PC-3 (cell line): ENCODE results near the gene GPHA2. TPM values are rescaled to one million over a fixed set of nuclear protein-coding genes. Genes with fewer than 3 reads are reported as not detected.

Experiments used
- ATAC-seq: fragments of 200-7000 bp; cut with Tn5 transposase; 2 replicates; pipeline ENCODE4 v1.9.1; 2020; ENCODE audit warnings: mild to moderate bottlenecking, moderate library complexity
- BruUV-seq: library from RNA; stranded (reverse); fragments of 400-500 nt; replicated peaks from 2 replicates; lab custom pipeline; 2021; lab: Mats Ljungman, UMichigan
- CTCF ChIA-PET: fragments of 300-600 bp; sonication (Branson Sonifier 250); formaldehyde crosslinking; loops from one replicate; lab custom pipeline; 2022; ENCODE audit warnings: antibody characterized with exemption; lab: Charles Lee
- POLR2A ChIA-PET: fragments of 300-600 bp; sonication (Branson Sonifier 250); formaldehyde crosslinking; loops from one replicate; lab custom pipeline; 2022; ENCODE audit warnings: antibody characterized with exemption; ENCODE audit not compliant: unreplicated experiment; lab: Charles Lee
- DNase-seq: peaks from one replicate; pipeline ENCODE4 v3.0.0-alpha.2; 2015
- H2AFZ ChIP-seq: fragments of 300-600 bp; sonication (generic); 2 replicates; pipeline ENCODE4 v1.6.0; 2016; ENCODE audit warnings: antibody characterized with exemption, low read length
- H3F3A ChIP-seq: fragments of 300-600 bp; sonication (generic); one replicate; pipeline ENCODE4 v1.6.0; 2017; ENCODE audit warnings: antibody characterized with exemption, low read length, control low read depth, mild to moderate bottlenecking; ENCODE audit not compliant: unreplicated experiment
- H3K27ac ChIP-seq: fragments of 300-600 bp; sonication (generic); 2 replicates; pipeline ENCODE4 v1.5.1; 2016; ENCODE audit warnings: mild to moderate bottlenecking, low read length
- H3K27me3 ChIP-seq: fragments of 300-600 bp; sonication (generic); 2 replicates; pipeline ENCODE4 v1.6.1; 2016; ENCODE audit warnings: low read length, mixed read lengths
- H3K36me3 ChIP-seq: fragments of 300-600 bp; sonication (generic); 2 replicates; pipeline ENCODE4 v1.6.1; 2016; ENCODE audit warnings: low read depth, mixed run types, low read length, mixed read lengths
- H3K4me1 ChIP-seq: fragments of 300-600 bp; sonication (generic); 2 replicates; pipeline ENCODE4 v1.5.1; 2016; ENCODE audit warnings: low read length; ENCODE audit not compliant: insufficient read depth
- H3K4me2 ChIP-seq: fragments of 300-600 bp; sonication (generic); 2 replicates; pipeline ENCODE4 v1.6.0; 2016; ENCODE audit warnings: low read length
- H3K4me3 ChIP-seq: fragments of 300-600 bp; sonication (generic); 2 replicates; pipeline ENCODE4 v1.5.1; 2016; ENCODE audit warnings: mild to moderate bottlenecking, low read length, mixed read lengths
- H3K79me2 ChIP-seq: fragments of 300-600 bp; sonication (generic); 2 replicates; pipeline ENCODE4 v1.6.1; 2017; ENCODE audit warnings: low read length, mixed read lengths
- H3K9ac ChIP-seq: fragments of 300-600 bp; sonication (generic); 2 replicates; pipeline ENCODE4 v1.6.0; 2016; ENCODE audit warnings: mild to moderate bottlenecking, low read length
- H3K9me2 ChIP-seq: fragments of 300-600 bp; sonication (generic); replicated peaks from 2 replicates; pipeline ENCODE4 v1.6.1; 2016; ENCODE audit warnings: mixed run types, low read length, mixed read lengths
- H3K9me3 ChIP-seq: fragments of 300-600 bp; sonication (generic); 2 replicates; pipeline ENCODE4 v1.6.1; 2016; ENCODE audit warnings: low read length, mixed read lengths
- H4K20me1 ChIP-seq: fragments of 300-600 bp; sonication (generic); 2 replicates; pipeline ENCODE4 v1.6.1; 2016; ENCODE audit warnings: low read length, mixed read lengths
- CTCF ChIP-seq: fragments of 300-600 bp; sonication (generic); conservative IDR thresholded peaks from 2 replicates; pipeline ENCODE4 v1.5.1; 2017; ENCODE audit warnings: antibody characterized with exemption, low read depth, mild to moderate bottlenecking, low read length
- EZH2 ChIP-seq: fragments of 300-600 bp; sonication (generic); IDR thresholded peaks from one replicate; pipeline ENCODE4 v1.6.1; 2017; ENCODE audit warnings: antibody characterized with exemption, mild to moderate bottlenecking, low read length; ENCODE audit not compliant: unreplicated experiment
- EZH2phosphoT487 ChIP-seq: fragments of 300-600 bp; sonication (generic); IDR thresholded peaks from 2 replicates; pipeline ENCODE4 v1.6.1; 2018; ENCODE audit warnings: mild to moderate bottlenecking, antibody characterized with exemption, low read length, borderline replicate concordance
- intact Hi-C: fragments of 100-400 bp; cut with micrococcal nuclease; formaldehyde crosslinking; loops from 2 replicates; pipeline ENCODE4 v1.9.0; 2023
- total RNA-seq: library from RNA; depleted of rRNA; stranded (reverse); fragments of >200 nt; gene quantifications from 2 replicates; pipeline ENCODE4 v1.2.3, GENCODE V29; 2014

GPHA2 gene
- total RNA-seq, 1 experiment from 2014 or later, result not detected

GRCh38 chr11:64923944-64924909 lies 11.5 kb downstream of the GPHA2 start, which contains the start of gene PPP2R5B:
TSS of gene PPP2R5B (plus strand) at chr11:64924689. CDS start at chr11:64925735, 1,046 bp downstream.
- no TSS peak for BruUV-seq
- peaks cover 13% of the 10 kb centered on the region; the same call in 1 of the 2 replicates for H3K4me1 ChIP-seq
- H3K4me3 ChIP-seq, result peak within 1 kb of the TSS; percentile 95
- no peaks in the 10 kb centered on the region for H3F3A ChIP-seq
- TF ChIP-seq EZH2 (no peak), EZH2phosphoT487 (no peak), CTCF (no peak)
- H3K9me2 ChIP-seq, result no peaks in the 10 kb centered on the region
- H3K27me3 ChIP-seq, result no peaks in the 10 kb centered on the region
- H3K79me2 ChIP-seq, result peaks cover 4% of the 10 kb centered on the region; the same call in 1 of the 2 replicates
- H3K9ac ChIP-seq, result peak within 1 kb of the TSS; percentile 71
- H2AFZ ChIP-seq, result peak within 1 kb of the TSS; percentile 98
- POLR2A ChIA-PET, result interaction anchor here (0.6 kb wide), 2 partner anchors 8 to 102 kb away, joined by 4 to 5 read pairs; no protein-coding TSS in a partner anchor
- peak; percentile 94 for ATAC-seq
- CTCF ChIA-PET, result interaction anchor here (0.5 kb wide), 1 partner anchor 67 kb away, joined by 13 read pairs; no protein-coding TSS in a partner anchor
- no peaks in the 10 kb centered on the region for H3K36me3 ChIP-seq
- peak within 1 kb of the TSS; percentile 37 for H3K27ac ChIP-seq
- H4K20me1 ChIP-seq, result no peaks in the 10 kb centered on the region
- peak; percentile 97 for DNase-seq
- intact Hi-C loops, result loop anchor here (1.0 to 2.0 kb wide), 3 partner anchors 83 to 103 kb away; partner anchors contain the start of genes ARL2 and SNX15
- H3K9me3 ChIP-seq, result no peaks in the 10 kb centered on the region
- peak within 1 kb of the TSS; percentile 95 for H3K4me2 ChIP-seq

- POLR2A ChIA-PET, result no interaction called here
- TF ChIP-seq EZH2 (no peak), EZH2phosphoT487 (no peak), CTCF (no peak)
- H3K36me3 ChIP-seq, result no peaks in the 10 kb centered on the region
- ATAC-seq (no peak), DNase-seq (no peak)
- H3K4me3 ChIP-seq, result no peak overlapping the region
- CTCF ChIA-PET, result no interaction called here
- no peak overlapping the region for H3K9ac ChIP-seq
- H3K4me1 ChIP-seq, result peaks cover 14% of the 10 kb centered on the region; the same call in 1 of the 2 replicates
- H3K4me2 ChIP-seq, result no peak overlapping the region; the same call in 1 of the 2 replicates
- H3K27me3 ChIP-seq, result no peaks in the 10 kb centered on the region
- H3K9me2 ChIP-seq, result no peaks in the 10 kb centered on the region
- H3F3A ChIP-seq, result no peaks in the 10 kb centered on the region
- H3K27ac ChIP-seq, result no peak overlapping the region
- no TSS peak for BruUV-seq
- no peaks in the 10 kb centered on the region for H3K9me3 ChIP-seq
- H3K79me2 ChIP-seq, result peaks cover 4% of the 10 kb centered on the region; the same call in 1 of the 2 replicates
- H4K20me1 ChIP-seq, result no peaks in the 10 kb centered on the region
- intact Hi-C loops, result no loop called here
- H2AFZ ChIP-seq, result peak overlapping the region; percentile 98
Observed at GRCh38 chr11:64923151-64923661, 12.5 kb downstream of the GPHA2 start.
